IMR-90 (cell line): Measurements from ENCODE around the gene ARHGAP24. TPM values are rescaled to one million over a fixed set of nuclear protein-coding genes. Genes with fewer than 3 reads are reported as not detected.

ENCODE experiments used
- ATAC-seq: fragments of 200-7000 bp; cut with Tn5 transposase; 2 replicates; pipeline ENCODE4 v1.9.1; 2020; ENCODE audit warnings: low read depth, mild to moderate bottlenecking, moderate library complexity
- BruUV-seq: library from RNA; stranded (reverse); fragments of 400-500 nt; replicated peaks from 2 replicates; lab custom pipeline; 2021; lab: Mats Ljungman, UMichigan
- CTCF ChIA-PET: fragments of 300-600 bp; formaldehyde crosslinking; extraction: SDS; loops from one replicate; lab custom pipeline; 2021; ENCODE audit warnings: antibody characterized with exemption; lab: Yijun Ruan, JAX
- POLR2A ChIA-PET: fragments of 300-600 bp; sonication (Branson Sonifier 250); formaldehyde crosslinking; loops from one replicate; lab custom pipeline; 2022; ENCODE audit warnings: antibody characterized with exemption; ENCODE audit not compliant: unreplicated experiment; lab: Charles Lee
- DNase-seq: peaks from one replicate; pipeline ENCODE4 v3.0.0; 2013
- H2AFZ ChIP-seq: replicated peaks from 2 replicates; pipeline ENCODE3; 2013; ENCODE audit warnings: low read length, mild to moderate bottlenecking; ENCODE audit not compliant: poor library complexity
- H2AK5ac ChIP-seq: 2 replicates; pipeline ENCODE4 v1.6.1; 2013; ENCODE audit warnings: low read depth, low read length, inconsistent platforms
- H2AK9ac ChIP-seq: replicated peaks from 2 replicates; pipeline ENCODE3; 2013; ENCODE audit warnings: mild to moderate bottlenecking, low read depth, low read length, moderate library complexity; ENCODE audit not compliant: poor library complexity
- H2BK120ac ChIP-seq: 2 replicates; pipeline ENCODE4 v1.6.1; 2013; ENCODE audit warnings: low read depth, low read length, inconsistent platforms
- H2BK15ac ChIP-seq: 3 replicates; pipeline ENCODE4 v1.6.1; 2013; ENCODE audit warnings: low read depth, low read length, inconsistent platforms
- H2BK20ac ChIP-seq: 2 replicates; pipeline ENCODE4 v1.6.1; 2013; ENCODE audit warnings: low read depth, mild to moderate bottlenecking, inconsistent platforms, low read length, moderate library complexity
- H2BK5ac ChIP-seq: 2 replicates; pipeline ENCODE4 v1.6.1; 2013; ENCODE audit warnings: mild to moderate bottlenecking, low read depth, low read length, inconsistent platforms; ENCODE audit not compliant: poor library complexity, severe bottlenecking
- H3K14ac ChIP-seq: replicated peaks from 2 replicates; pipeline ENCODE4 v1.6.1; 2013; ENCODE audit warnings: low read depth, low read length, inconsistent platforms
- H3K18ac ChIP-seq: 2 replicates; pipeline ENCODE4 v1.6.1; 2013; ENCODE audit warnings: low read depth, low read length, control low read depth
- H3K23ac ChIP-seq: 2 replicates; pipeline ENCODE4 v1.6.1; 2013; ENCODE audit warnings: low read depth, low read length, inconsistent platforms
- H3K27ac ChIP-seq: 2 replicates; pipeline ENCODE4 v1.5.1; 2013; ENCODE audit warnings: mild to moderate bottlenecking, control low read depth, low read length; ENCODE audit not compliant: insufficient read depth
- H3K27me3 ChIP-seq: 2 replicates; pipeline ENCODE4 v1.6.1; 2013; ENCODE audit warnings: low read length; ENCODE audit not compliant: control insufficient read depth, insufficient read depth
- H3K36me3 ChIP-seq: 2 replicates; pipeline ENCODE4 v1.6.1; 2013; ENCODE audit warnings: low read length, mixed read lengths; ENCODE audit not compliant: control insufficient read depth, insufficient read depth
- H3K4ac ChIP-seq: 2 replicates; pipeline ENCODE4 v1.6.1; 2013; ENCODE audit warnings: low read depth, low read length, inconsistent platforms
- H3K4me1 ChIP-seq: 2 replicates; pipeline ENCODE4 v1.6.1; 2013; ENCODE audit warnings: low read length, mixed read lengths; ENCODE audit not compliant: control insufficient read depth, insufficient read depth
- H3K4me2 ChIP-seq: 2 replicates; pipeline ENCODE4 v1.6.1; 2013; ENCODE audit warnings: low read depth, mild to moderate bottlenecking, control low read depth, low read length, moderate library complexity
- H3K4me3 ChIP-seq: 2 replicates; pipeline ENCODE4 v1.5.1; 2013; ENCODE audit warnings: low read depth, mild to moderate bottlenecking, control low read depth, low read length, moderate library complexity; ENCODE audit not compliant: insufficient read depth
- H3K56ac ChIP-seq: 2 replicates; pipeline ENCODE4 v1.6.1; 2013; ENCODE audit warnings: low read length, inconsistent platforms; ENCODE audit not compliant: insufficient read depth; ENCODE audit errors: extremely low read depth
- H3K79me1 ChIP-seq, 2 experiments: 2 replicates each; pipeline ENCODE4 v1.6.1; 2013; ENCODE audit warnings: low read length in 2 of 2, inconsistent platforms in 1 of 2, low read depth in 1 of 2
- H3K9ac ChIP-seq: 2 replicates; pipeline ENCODE4 v1.6.1; 2013; ENCODE audit warnings: low read depth, low read length, control low read depth
- H3K9me1 ChIP-seq: 2 replicates; pipeline ENCODE4 v1.6.1; 2013; ENCODE audit warnings: low read length, inconsistent platforms; ENCODE audit not compliant: insufficient read depth
- H3K9me3 ChIP-seq: 2 replicates; pipeline ENCODE4 v1.6.1; 2013; ENCODE audit warnings: low read length; ENCODE audit not compliant: control insufficient read depth, insufficient read depth
- H4K20me1 ChIP-seq: 2 replicates; pipeline ENCODE4 v1.6.1; 2013; ENCODE audit warnings: low read length, inconsistent platforms; ENCODE audit not compliant: insufficient read depth
- H4K5ac ChIP-seq: 2 replicates; pipeline ENCODE4 v1.6.1; 2013; ENCODE audit warnings: mild to moderate bottlenecking, low read depth, low read length, control low read depth
- H4K8ac ChIP-seq, 2 experiments: 2 replicates each; pipeline ENCODE4 v1.6.1; 2013; ENCODE audit warnings: low read depth in 2 of 2, low read length in 2 of 2, control low read depth in 1 of 2, inconsistent platforms in 1 of 2
- H4K91ac ChIP-seq: 2 replicates; pipeline ENCODE4 v1.6.1; 2013; ENCODE audit warnings: low read depth, low read length, inconsistent platforms; ENCODE audit not compliant: insufficient read depth
- MAZ ChIP-seq: IDR thresholded peaks from 2 replicates; pipeline ENCODE4 v1.6.1; 2012; ENCODE audit warnings: low read depth, mild to moderate bottlenecking, low read length, improper control_type of control experiment, moderate library complexity, borderline replicate concordance
- RFX5 ChIP-seq: IDR thresholded peaks from 2 replicates; pipeline ENCODE4 v1.8.0; 2012; ENCODE audit warnings: low read depth, mild to moderate bottlenecking, low read length, moderate library complexity
- WGBS, 2 experiments: methylation state at CpG; one replicate each; pipeline versions ENCODE4 v1.1.5 to v1.1.7; 2013; ENCODE audit warnings: missing lambda C conversion rate in 2 of 2; ENCODE audit not compliant: insufficient read length in 1 of 2; ENCODE audit errors: extremely low coverage in 2 of 2; 5-methylcytosine and 5-hydroxymethylcytosine counted together
- dilution Hi-C: fragments of 300-500 bp; cut with HindIII; formaldehyde crosslinking; loops from one replicate; pipeline ENCODE4 v1.14.3; 2018; ENCODE audit warnings: low sequenced_read_pairs; ENCODE audit not compliant: unreplicated experiment
- in situ Hi-C: fragments of 300-500 bp; cut with MboI; formaldehyde crosslinking; loops from 3 replicates; pipeline ENCODE4 v1.14.3; 2019; ENCODE audit warnings: low sequenced_read_pairs, inconsistent platforms, mixed read lengths
- intact Hi-C: fragments of 100-400 bp; cut with micrococcal nuclease; formaldehyde crosslinking; loops from 2 replicates; pipeline ENCODE4 v1.10.0; 2022
- polyA plus RNA-seq, 3 experiments: library from polyadenylated mRNA; depleted of rRNA; stranded (reverse); fragments of >200 nt; gene quantifications; 2 replicates each; pipeline ENCODE4 v1.2.3, GENCODE V29; 2012; ENCODE audit warnings: low replicate concordance in 1 of 3
- total RNA-seq: library from RNA; depleted of rRNA; stranded (reverse); fragments of >200 nt; gene quantifications from 2 replicates; pipeline ENCODE4 v1.2.3, GENCODE V29; 2012

The ARHGAP24 gene
- total and polyA plus RNA-seq, 2 of the 4 experiments (the other 2 are of a cell fraction), result 11.9 to 24.0 TPM

DNA sequence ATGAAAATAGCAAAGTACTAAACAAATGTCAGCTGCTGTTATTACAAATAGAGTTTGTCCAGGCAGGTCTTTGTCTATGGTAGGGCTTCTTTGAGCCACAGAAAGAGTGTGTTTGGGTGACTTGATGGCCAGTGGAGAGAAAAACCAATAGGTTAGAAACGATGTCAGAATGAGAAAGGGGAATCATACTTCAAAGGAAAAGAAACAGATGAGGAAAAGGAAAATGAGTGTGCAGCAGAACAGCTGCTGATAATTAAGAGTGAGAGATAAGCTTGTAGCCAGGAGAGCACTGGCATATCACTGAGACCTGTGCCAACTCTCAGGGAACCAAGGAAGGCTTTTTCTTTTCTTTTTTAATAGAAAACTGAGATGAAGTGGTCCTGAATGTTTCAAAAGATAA, 257.2 kb downstream of the ARHGAP24 start:
- Histone ChIP-seq H2AK9ac (no peak overlapping the region), H3K27ac (no peak overlapping the region), H2BK5ac (no peak overlapping the region), H2AFZ (no peak overlapping the region), H3K27me3 (no peaks in the 10 kb centered on the region), H4K5ac (no peak overlapping the region), H3K18ac (no peak overlapping the region), H3K56ac (no peak overlapping the region), H3K4me1 (no peaks in the 10 kb centered on the region), H3K4ac (no peak overlapping the region), H3K4me3 (no peak overlapping the region), H3K79me1 (no peaks in the 10 kb centered on the region), H3K9me1 (no peaks in the 10 kb centered on the region), H4K91ac (no peak overlapping the region), H3K9me3 (no peaks in the 10 kb centered on the region), H3K9ac (no peak overlapping the region), H3K36me3 (no peaks in the 10 kb centered on the region), H4K8ac (no peak overlapping the region), H2BK20ac (no peak overlapping the region), H3K4me2 (no peak overlapping the region), H4K20me1 (no peaks in the 10 kb centered on the region), H3K23ac (no peak overlapping the region), H2BK120ac (no peak overlapping the region), H2BK15ac (no peak overlapping the region), H3K14ac (no peak overlapping the region), H2AK5ac (no peak overlapping the region)
- intact Hi-C loops, result no loop called here
- ChIA-PET POLR2A (no interaction called here), CTCF (no interaction called here)
- no peak for DNase-seq
- dilution Hi-C loops, result no loop called here
- ATAC-seq, result no peak
- 14% methylated on average over 1 of the region's 1 CpG; no CpG with 5 or more reads in 1 of the 2 experiments for WGBS, 2 experiments
- no peak for TF ChIP-seq MAZ
- no peak for TF ChIP-seq RFX5
- in situ Hi-C loops, result no loop called here
- no TSS peak for BruUV-seq
